HG03354 (cell line): Measurements from ENCODE around the gene MT1G.
"Not testable (repeated sequence)": the region's sequence is repeated elsewhere in the genome, so short reads cannot be mapped to it uniquely, and the experiment has no call there.

Experiments
- ATAC-seq: cut with Tn5 transposase; IDR thresholded peaks from one replicate; pipeline ENCODE4 v1.9.1; 2021; ENCODE audit warnings: mild to moderate bottlenecking; ENCODE audit not compliant: unreplicated experiment, poor library complexity, severe bottlenecking

Gene MT1G

DNA sequence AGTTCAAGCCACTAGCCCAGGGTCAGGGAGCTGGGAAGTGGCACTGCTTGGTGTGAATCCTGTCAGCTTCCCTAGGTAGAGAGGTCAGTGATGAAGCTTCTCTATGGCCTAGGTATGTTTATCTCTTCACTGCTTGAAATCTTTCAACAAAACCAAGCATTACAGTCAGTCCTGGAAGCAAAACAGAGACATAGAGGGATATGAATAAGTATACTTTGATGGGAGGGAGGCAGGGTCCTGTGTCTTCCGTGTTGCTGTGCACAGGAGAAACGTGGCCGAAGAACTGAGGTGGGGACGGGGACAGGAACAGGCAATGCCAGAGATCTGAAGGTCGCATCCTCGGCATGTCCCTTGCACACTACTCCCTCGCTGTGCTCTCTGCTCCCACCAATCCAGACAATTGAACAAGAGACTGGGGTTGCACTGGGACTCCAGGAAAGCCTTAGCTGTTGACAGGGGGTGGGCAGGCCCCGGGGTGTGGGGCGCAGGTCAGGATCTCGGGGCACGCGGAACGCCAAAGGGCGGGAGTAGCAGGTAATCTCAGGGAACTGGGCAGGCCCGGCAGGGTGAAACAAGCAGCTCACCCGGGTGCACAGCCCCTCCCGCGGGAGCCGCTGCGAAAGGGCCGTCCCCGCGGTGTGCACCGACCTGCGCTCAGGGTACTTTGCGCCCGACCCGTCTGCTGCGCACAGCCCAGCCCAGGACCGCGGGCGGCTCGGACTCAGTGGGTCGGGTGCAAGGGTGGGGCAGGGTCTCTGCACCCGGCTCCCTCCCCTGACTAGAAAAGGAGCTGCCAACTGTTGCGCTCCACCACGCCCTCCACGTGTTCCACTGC lies 1.4 kb upstream of the MT1G start, which contains the start of gene MT1H:
TSS of gene MT1H (plus strand) at position 810 of the 835 bp plus-strand sequence. CDS start 71 bp downstream, outside the sequence.
- ATAC-seq: no peak

GRCh38 chr16:56665286-56666261 lies 2.3 kb downstream of the MT1G start:
- not testable (repeated sequence) for ATAC-seq

- no peak for ATAC-seq
Observed at GRCh38 chr16:56664506-56664905, 3.4 kb downstream of the MT1G start.

DNA sequence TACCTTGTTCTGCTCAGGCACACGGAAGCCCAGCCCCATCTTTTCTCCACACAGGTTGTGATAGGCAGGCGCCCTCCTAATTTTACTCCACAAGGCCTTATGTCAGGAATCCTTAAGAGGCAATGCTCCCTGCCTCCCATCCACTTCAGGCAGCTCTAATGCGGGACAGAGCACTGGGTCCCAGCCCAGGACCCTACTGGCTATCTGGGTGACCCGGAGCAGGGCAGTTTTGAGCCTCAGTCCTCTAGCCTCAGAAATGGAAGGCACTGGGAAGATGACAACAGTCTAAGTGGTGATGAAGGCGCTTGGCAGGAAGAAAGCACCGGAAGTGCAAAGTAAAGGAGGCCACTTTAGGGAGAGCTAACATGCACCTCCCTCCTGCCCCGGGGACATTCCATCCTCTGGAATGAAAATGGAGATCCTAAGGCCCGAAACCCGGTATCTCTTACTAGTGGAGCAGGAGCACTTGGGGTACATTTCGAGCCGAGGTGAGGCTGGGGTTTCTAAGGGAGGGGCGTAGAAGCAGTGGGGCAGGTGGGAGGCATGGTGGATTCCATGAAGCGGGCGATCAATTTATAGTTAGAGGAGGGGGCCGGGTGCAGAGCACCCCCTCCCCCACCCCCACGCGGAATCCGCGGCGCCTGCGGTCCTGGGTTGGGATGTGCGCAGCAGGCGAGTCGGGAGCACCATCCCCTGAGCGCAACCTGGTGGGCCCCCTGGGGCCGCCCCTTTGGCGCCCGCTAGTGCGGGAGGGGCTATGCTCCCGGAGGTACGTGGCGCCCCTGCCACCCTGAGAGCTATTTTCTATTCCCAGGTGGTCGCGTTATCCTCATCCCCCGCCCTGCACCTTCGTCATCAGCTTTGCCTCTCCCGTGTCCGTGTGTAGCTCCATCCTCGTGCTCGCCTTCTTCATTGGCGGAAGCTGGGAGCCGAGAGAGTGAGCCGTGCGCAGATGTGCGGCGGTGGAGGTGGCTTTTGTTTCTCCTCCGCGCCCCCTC lies 5.2 kb downstream of the MT1G start:
- no peak for ATAC-seq

DNA sequence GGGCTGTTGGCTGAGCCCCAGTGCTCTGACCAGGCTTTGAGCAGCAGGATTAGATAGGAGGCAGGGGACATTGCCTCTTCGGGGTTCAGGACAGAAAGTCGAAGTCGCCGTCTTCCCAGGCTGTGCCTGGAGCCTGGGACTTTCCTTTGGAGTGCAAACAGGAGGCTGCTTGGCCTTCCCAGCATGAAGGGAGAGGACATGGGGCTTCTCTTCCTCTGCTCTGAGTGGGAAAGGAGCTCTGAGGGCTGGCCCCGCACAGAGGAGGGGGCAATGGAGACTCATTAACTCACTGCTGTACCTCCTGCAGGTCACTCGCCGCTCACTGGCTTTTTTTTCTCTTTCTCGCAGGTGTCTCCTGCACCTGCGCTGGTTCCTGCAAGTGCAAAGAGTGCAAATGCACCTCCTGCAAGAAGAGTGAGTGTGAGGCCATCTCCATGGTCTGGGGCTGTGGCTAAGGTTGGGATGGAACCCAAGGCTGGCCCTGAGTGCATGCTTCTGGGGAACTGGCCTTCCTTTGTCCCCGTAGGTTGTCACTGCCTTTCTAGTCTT lies 9.5 kb downstream of the MT1G start:
- ATAC-seq: no peak

GRCh38 chr16:56657555-56658326 lies 10.1 kb downstream of the MT1G start, which contains the start of gene MT1F:
Gene MT1F (plus strand): TSS chr16:56657959. CDS start chr16:56658059, 100 bp downstream.
- no peak for ATAC-seq

DNA sequence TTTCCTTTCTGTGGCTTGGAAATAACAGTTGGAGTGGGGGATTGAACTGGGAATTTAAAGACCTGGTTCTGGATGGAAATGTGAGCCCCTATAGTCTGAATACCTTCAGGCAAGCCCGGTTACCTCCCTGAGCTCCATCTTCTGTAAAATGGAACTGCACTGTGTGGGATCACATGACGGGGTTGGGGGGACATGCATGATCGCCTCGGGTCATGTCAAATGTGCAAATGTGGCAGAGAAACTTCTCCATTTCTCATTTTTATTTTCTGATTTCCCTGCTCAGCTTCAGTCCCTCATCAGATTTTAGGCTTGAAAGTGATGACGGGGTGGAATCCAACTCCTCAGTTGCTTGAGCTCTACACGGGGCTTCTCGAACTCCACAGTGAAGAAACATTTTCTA lies 14.6 kb downstream of the MT1G start:
- ATAC-seq: no peak

- no peak for ATAC-seq
Observed at GRCh38 chr16:56652600-56652999, 15.3 kb downstream of the MT1G start.

GRCh38 chr16:56651586-56651985 lies 16.3 kb downstream of the MT1G start, which contains the start of gene MT1B:
Gene MT1B (plus strand): TSS chr16:56651886. CDS start chr16:56651954, 68 bp downstream.
- no peak for ATAC-seq

GRCh38 chr16:56649820-56650219 lies 18.0 kb downstream of the MT1G start:
- ATAC-seq: no peak

DNA sequence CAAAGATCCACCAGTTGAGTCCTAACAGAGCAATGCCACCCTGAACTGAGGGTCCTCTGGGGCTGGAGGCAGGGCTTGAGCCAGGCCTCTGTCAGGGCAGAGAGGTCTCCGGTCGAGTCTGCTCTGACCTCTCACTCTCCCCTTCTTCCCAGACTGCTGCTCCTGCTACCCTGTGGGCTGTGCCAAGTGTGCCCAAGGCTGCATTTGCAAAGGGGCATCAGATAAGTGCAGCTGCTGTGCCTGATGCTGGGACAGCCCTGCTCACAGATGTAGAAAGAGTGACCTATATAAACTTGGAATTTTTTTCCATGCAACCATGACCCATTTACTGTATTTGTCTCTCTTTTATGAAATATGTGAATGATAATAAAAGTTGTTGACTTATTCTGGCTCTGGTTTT lies 18.6 kb downstream of the MT1G start:
- no peak for ATAC-seq

- ATAC-seq: no peak
Observed at GRCh38 chr16:56647641-56648431, 20.0 kb downstream of the MT1G start.

DNA sequence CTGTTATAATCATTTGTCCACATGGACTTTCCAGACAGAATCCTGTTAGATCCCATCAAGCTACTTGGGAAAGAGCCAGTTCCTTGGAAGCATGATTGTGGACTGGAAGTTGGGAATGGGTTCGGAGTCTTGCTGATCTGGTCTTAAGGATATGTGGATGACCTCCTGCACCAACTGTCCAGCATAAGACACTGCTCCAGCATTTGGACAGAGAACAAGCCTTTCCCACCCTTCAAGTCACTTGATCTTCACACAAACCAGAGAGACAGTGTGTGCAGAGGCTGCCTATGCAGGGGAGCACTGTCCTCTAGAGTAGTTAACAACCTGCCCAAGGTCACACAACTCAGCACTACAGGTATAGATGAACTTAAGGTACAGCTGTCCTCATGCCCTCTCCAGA lies 22.0 kb downstream of the MT1G start:
- ATAC-seq: no peak

DNA sequence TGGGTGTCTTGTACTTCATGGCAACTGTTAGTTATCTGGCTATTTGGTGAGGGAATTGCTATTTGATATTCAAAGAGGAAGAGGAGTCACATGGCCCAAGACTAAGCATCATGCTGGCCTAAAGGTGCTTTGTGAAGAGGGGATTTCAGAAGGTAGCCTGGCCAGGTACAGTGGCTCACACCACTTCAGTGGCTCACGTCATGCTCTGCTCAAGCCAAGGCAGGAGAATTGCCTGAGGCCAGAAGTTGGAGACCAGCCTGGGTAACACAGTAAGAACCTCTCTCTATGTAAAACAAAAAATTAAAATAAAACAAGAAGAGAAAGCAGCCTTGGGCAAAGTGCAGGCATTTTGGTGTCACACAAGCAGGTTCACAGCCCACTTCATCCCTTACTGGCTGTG lies 22.6 kb downstream of the MT1G start:
- ATAC-seq: no peak

DNA sequence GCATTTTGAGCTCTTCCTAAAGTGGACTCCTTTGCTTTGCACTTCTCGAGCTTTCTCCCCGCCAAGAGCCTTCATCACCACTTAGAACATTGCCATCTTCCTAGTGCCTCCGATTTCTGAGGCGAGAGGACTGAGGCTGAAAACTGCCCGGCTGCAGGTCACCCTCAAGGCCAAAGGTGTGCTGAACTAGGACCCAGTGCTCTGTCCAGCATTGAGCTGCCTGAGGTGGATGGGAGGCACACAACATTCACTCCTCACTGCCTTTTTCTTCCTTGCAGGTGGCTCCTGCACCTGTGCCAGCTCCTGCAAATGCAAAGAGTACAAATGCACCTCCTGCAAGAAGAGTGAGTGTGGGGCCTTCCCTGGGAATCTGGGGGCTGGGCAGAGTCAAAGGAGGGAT lies 24.0 kb downstream of the MT1G start:
- no peak for ATAC-seq

DNA sequence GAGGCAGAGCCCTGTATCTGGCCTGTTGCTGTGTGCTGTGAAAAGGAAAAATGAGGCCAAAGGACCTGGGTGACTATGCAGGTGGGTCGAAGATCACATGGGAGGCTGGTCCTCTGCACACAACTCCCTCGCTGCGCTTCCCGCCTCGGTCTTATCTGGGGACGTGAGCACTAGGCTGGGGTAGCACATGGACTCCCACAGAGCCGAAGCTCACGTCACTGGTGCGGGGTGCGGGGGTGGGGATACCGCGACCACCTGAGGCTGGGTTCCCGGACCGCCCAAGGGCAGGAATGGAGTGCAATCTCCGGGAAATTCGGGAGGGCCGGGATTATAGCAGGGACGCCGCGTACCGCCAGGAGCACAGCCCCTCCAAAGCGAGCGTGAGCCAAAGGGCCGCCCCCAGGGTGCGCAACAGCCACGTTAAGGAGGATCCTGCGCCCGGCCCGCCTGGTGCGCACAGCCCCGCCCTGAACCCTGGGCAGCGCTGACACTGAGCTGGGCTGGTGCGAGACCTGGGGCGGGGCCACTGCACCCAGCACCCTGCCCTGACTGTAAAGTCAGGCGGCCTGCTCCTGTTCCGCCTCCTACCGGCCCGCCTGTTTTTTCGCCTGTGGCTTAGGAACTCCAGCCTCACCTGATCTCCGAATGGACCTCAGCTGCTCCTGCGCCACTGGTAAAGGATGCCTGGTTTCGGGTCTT lies 24.6 kb downstream of the MT1G start:
- ATAC-seq: peak; percentile 73

GRCh38 chr16:56641166-56641565 lies 26.7 kb downstream of the MT1G start:
- no peak for ATAC-seq
